Peyer's patch (tissue), 4 donors: ENCODE measurements around the gene RELN.

Source experiments
- POLR2A ChIP-seq, 2 donors: fragments of 450-650 bp; IDR thresholded peaks; one replicate each; pipeline ENCODE4 v1.5.1; 2017; ENCODE audit warnings: antibody characterized with exemption in 2 of 2, mild to moderate bottlenecking in 2 of 2, moderate library complexity in 2 of 2
- TF ChIP-seq, protein P1 (sequence below), 6 experiments: fragments of 450-650 bp in 4 of 6; fragments of 200-600 bp in 2 of 6; sonication (generic) in 1 of 6; IDR thresholded peaks; one replicate each; pipeline ENCODE4 v1.5.1; 2017 to 2019; ENCODE audit warnings: antibody characterized with exemption in 6 of 6, mild to moderate bottlenecking in 3 of 6, moderate library complexity in 1 of 6

DNA sequence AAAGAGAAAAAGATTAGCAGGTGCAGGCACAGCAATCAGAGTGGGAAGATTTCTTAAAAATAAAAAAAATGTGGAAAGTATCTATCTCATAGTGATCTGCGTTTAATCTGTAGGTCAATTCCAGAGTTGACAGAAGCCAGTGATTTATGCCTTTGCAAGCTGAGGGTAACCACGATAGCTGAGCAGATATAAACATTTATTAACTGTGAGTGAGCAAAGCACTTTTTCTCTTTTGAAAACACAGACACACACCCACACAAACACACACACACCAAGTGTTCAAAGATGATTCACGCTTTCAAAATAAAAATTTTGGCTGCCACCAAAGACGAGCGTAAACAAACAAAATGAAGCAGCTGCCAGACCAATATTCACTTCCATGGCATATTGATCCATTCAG is 300.2 kb downstream of the RELN start:
- TF ChIP-seq POLR2A (IDR thresholded peaks at IDR 0.05): no peak
- TF ChIP-seq, protein P1, sequence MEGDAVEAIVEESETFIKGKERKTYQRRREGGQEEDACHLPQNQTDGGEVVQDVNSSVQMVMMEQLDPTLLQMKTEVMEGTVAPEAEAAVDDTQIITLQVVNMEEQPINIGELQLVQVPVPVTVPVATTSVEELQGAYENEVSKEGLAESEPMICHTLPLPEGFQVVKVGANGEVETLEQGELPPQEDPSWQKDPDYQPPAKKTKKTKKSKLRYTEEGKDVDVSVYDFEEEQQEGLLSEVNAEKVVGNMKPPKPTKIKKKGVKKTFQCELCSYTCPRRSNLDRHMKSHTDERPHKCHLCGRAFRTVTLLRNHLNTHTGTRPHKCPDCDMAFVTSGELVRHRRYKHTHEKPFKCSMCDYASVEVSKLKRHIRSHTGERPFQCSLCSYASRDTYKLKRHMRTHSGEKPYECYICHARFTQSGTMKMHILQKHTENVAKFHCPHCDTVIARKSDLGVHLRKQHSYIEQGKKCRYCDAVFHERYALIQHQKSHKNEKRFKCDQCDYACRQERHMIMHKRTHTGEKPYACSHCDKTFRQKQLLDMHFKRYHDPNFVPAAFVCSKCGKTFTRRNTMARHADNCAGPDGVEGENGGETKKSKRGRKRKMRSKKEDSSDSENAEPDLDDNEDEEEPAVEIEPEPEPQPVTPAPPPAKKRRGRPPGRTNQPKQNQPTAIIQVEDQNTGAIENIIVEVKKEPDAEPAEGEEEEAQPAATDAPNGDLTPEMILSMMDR (IDR thresholded peaks at IDR 0.05): no peak
